Astrocyte (in vitro differentiated cells and primary cell): ENCODE results near the gene ZSWIM3.

Source experiments
- CTCF ChIP-seq: IDR thresholded peaks from 2 replicates; pipeline ENCODE4 v1.5.1; 2011; ENCODE audit warnings: low read depth, mild to moderate bottlenecking, inconsistent platforms, low read length, moderate library complexity; ENCODE audit not compliant: insufficient read depth
- EZH2 ChIP-seq: IDR thresholded peaks from 2 replicates; pipeline ENCODE4 v1.6.1; 2012; ENCODE audit warnings: mild to moderate bottlenecking, low read length, inconsistent platforms; ENCODE audit not compliant: insufficient read depth

GRCh38 chr20:45872626-45873025 lies 15.2 kb downstream of the ZSWIM3 start:
- TF ChIP-seq CTCF = no peak
- no peak for TF ChIP-seq EZH2
